Measurements from ENCODE around the gene KIF2A.

DNA sequence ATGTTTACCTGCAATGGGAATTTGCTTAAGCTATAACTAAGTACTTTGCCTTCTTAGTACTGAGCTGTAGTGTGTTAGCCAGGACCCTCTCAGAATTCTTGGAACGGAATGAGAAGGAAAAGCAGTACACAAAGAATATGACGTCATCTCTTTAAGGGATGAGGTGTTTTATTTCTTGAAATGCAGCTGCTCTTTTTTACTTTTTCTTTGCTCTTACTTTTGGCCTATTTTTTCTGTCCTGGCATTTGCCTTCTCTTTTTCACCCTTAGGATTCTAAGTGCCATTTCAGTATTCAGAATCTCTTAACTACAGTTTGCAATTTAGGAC lies 10.1 kb downstream of the KIF2A start:
- TF ChIP-seq, protein P1, sequence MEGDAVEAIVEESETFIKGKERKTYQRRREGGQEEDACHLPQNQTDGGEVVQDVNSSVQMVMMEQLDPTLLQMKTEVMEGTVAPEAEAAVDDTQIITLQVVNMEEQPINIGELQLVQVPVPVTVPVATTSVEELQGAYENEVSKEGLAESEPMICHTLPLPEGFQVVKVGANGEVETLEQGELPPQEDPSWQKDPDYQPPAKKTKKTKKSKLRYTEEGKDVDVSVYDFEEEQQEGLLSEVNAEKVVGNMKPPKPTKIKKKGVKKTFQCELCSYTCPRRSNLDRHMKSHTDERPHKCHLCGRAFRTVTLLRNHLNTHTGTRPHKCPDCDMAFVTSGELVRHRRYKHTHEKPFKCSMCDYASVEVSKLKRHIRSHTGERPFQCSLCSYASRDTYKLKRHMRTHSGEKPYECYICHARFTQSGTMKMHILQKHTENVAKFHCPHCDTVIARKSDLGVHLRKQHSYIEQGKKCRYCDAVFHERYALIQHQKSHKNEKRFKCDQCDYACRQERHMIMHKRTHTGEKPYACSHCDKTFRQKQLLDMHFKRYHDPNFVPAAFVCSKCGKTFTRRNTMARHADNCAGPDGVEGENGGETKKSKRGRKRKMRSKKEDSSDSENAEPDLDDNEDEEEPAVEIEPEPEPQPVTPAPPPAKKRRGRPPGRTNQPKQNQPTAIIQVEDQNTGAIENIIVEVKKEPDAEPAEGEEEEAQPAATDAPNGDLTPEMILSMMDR (optimal IDR thresholded peaks at IDR 0.05 in 1 of 3, IDR thresholded peaks at IDR 0.05 in 1 of 3, conservative IDR thresholded peaks at IDR 0.05 in 1 of 3; ENCODE audit: extremely low read depth in 1 of 3, insufficient read depth in 2 of 3, low read length in 3 of 3) = no peak
- TF ChIP-seq EZH2 (IDR thresholded peaks at IDR 0.05; ENCODE audit: low read length) = no peak
